Omental fat pad (tissue), 4 donors: ENCODE results near the gene CTBP2. TPM values are rescaled to one million over a fixed set of nuclear protein-coding genes. Genes with fewer than 3 reads are reported as not detected.

Experiments used
- ATAC-seq: fragments of 150-250 bp; one replicate; pipeline ENCODE4 v1.9.1; 2016; ENCODE audit warnings: mild to moderate bottlenecking, moderate library complexity; ENCODE audit not compliant: low FRiP score
- DNase-seq: peaks from one replicate; pipeline ENCODE4 v3.0.0-alpha.2; 2019; ENCODE audit warnings: low spot score
- total RNA-seq, 4 donors: library from RNA; depleted of rRNA; stranded (reverse); fragments of >200 nt; gene quantifications; one replicate each; pipeline ENCODE4 v1.1.0, GENCODE V29; 2016
- TF ChIP-seq, protein P1 (sequence below), 3 donors: fragments of 450-650 bp; IDR thresholded peaks; one replicate each; pipeline ENCODE4 v1.5.1; 2016 to 2017; ENCODE audit warnings: antibody characterized with exemption in 3 of 3, mild to moderate bottlenecking in 3 of 3, moderate library complexity in 2 of 3

CTBP2 gene
- total RNA-seq, 4 donors from 2014 or later: 29.4 to 58.6 (median 46.2) TPM

DNA sequence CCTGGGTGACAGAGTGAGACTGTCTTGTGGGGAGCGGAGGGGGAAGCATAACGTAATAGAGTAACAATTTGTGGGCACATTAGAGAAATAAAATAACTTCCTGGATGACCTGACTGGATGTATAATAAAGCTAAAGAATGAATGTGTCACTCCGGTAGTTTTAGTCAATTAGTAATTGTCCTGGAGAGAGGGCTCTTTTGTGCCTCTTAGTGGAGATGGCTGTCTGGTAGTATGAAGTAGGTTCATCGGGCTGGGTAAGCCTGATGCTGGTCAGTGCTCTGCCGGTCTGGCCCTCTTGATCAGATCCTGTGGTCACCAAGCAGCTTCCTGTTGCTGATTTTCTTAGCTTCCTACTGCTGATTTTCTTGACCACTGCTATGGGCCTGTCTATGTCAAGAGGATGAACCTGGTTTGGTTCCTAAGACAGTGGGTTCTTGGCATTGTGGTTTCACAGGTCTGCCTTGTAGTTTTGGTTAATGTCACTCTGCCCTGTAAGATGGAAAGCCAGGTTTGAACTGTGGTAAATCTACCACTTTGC, 184.3 kb downstream of the CTBP2 start:
- DNase-seq (no peak), ATAC-seq (no peak)
- TF ChIP-seq, protein P1, sequence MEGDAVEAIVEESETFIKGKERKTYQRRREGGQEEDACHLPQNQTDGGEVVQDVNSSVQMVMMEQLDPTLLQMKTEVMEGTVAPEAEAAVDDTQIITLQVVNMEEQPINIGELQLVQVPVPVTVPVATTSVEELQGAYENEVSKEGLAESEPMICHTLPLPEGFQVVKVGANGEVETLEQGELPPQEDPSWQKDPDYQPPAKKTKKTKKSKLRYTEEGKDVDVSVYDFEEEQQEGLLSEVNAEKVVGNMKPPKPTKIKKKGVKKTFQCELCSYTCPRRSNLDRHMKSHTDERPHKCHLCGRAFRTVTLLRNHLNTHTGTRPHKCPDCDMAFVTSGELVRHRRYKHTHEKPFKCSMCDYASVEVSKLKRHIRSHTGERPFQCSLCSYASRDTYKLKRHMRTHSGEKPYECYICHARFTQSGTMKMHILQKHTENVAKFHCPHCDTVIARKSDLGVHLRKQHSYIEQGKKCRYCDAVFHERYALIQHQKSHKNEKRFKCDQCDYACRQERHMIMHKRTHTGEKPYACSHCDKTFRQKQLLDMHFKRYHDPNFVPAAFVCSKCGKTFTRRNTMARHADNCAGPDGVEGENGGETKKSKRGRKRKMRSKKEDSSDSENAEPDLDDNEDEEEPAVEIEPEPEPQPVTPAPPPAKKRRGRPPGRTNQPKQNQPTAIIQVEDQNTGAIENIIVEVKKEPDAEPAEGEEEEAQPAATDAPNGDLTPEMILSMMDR (IDR thresholded peaks at IDR 0.05): no peak

DNA sequence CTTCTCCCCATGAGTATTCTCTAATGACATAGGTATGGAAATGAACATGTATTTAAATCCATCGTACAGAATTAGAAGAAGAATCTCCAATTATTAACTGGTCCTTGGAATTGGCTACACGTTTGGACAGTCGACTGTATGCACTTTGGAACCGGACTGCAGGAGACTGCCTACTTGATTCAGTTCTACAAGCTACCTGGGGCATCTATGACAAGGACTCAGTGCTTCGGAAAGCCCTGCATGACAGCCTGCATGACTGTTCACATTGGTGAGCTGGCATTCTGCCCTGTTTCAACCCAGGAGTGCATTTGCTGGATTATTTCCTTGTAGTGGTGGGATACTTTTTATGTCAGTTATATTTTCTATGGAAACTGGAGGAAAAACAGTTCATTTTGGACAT, 186.2 kb downstream of the CTBP2 start:
- TF ChIP-seq, protein P1 (IDR thresholded peaks at IDR 0.05): no peak
- DNase-seq: no peak
- no peak for ATAC-seq

DNA sequence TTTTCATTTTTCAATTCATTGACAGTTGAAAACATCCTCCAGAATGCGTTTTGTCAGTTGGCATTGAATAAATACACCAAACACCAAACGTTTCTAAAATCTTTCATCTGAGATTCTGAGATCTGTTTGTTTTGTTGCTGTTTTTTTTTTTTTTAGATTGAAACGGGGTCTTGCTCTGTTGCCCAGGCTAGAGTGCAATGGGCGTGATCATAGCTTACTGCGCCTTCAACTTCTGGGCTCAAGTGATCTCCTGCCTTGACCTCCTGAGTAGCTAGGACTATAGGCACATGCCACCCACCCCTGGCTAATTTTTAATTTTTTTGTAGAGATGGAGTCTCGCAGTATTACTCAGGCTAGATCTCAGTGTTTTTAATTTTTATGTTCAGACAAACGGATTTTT, 187.7 kb downstream of the CTBP2 start:
- TF ChIP-seq, protein P1 (IDR thresholded peaks at IDR 0.05): no peak
- DNase-seq (no peak), ATAC-seq (no peak)

DNA sequence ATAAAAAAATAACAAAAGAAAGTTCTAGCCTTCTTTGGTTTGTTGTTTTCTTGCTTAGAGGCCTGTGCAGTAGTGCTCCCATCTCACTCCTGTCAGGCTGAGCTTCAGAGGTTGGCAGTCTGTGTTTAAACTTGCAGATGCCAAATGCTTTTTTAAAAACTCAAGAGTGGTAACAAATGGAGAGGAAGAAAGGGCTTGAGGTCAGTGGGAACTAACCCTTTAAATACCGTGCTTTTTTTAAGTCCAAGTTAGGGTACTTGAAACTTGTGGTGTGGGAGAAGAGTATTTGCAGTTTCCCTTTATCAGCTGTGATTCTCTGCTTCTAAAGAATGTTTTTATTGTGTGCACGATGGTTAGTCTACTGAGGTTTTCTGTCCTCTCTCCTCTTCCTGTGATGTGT, 189.1 kb downstream of the CTBP2 start:
- ATAC-seq: no peak
- no peak for DNase-seq
- TF ChIP-seq, protein P1 (IDR thresholded peaks at IDR 0.05): no peak

DNA sequence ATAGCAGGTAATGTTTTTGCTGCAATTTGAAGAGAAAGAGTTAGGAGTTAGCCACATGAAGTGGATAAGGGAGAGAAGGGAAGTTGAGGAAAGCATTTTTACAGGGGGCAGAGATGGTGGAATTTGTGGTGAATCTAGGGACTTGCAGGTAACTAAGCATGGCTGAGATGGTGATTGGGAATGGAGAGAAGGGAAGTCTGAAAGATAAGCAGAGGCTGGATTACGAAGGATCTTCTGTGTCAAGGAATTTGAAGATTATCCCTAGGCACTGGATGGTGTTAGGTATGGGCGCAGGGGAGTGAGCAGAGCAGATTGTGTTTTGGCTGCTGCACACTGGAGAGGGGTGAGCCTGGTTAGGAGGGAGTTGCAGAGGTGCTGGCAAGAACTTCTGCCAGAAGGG, 193.1 kb downstream of the CTBP2 start:
- no peak for DNase-seq
- ATAC-seq: no peak
- TF ChIP-seq, protein P1 (IDR thresholded peaks at IDR 0.05): no peak

DNA sequence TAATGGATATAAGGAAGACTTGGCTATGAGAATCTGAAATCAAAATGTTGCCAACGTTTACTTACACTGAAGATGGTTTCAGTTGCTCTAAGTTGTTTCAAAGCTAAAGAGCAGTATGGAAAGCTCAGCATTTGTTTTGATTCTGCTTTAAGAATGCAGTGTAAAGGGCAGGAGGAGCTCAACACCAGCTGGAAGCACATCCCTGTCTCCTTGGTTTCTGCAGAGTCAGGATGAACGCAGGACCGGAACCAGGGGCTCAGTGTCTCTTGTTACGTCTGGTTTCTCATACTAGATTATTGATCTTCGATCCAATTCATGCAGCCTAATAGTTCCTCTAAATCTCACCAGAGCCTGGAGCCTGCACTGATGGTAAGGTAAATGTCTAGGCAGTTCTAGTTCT, 194.4 kb downstream of the CTBP2 start:
- ATAC-seq (no peak), DNase-seq (no peak)
- TF ChIP-seq, protein P1 (IDR thresholded peaks at IDR 0.05): no peak

- no peak for ATAC-seq
- TF ChIP-seq, protein P1 (IDR thresholded peaks at IDR 0.05): no peak
- no peak for DNase-seq
Observed at GRCh38 chr10:124963866-124964720, 196.3 kb downstream of the CTBP2 start.
